ENCODE results near the gene ARX.

ARX gene

DNA sequence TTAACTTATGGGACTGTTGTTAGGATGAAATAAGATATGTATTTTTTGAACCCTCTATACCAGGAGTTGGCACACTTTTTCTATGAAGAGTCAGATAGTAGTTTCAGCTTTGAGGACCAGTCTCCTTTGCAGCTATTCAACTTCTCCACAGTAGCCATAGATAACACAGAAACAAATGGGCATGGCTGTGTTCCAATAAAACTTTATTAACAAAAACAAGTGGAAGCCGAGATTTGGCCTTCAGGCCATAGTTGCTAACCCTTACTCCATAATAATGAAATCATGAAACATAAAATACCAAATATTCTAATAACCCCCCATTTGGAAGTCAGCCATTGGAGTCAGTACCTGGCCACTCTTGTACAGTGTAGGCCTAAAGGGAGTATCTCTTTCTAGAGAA lies 30.6 kb downstream of the ARX start:
- TF ChIP-seq, protein P1, sequence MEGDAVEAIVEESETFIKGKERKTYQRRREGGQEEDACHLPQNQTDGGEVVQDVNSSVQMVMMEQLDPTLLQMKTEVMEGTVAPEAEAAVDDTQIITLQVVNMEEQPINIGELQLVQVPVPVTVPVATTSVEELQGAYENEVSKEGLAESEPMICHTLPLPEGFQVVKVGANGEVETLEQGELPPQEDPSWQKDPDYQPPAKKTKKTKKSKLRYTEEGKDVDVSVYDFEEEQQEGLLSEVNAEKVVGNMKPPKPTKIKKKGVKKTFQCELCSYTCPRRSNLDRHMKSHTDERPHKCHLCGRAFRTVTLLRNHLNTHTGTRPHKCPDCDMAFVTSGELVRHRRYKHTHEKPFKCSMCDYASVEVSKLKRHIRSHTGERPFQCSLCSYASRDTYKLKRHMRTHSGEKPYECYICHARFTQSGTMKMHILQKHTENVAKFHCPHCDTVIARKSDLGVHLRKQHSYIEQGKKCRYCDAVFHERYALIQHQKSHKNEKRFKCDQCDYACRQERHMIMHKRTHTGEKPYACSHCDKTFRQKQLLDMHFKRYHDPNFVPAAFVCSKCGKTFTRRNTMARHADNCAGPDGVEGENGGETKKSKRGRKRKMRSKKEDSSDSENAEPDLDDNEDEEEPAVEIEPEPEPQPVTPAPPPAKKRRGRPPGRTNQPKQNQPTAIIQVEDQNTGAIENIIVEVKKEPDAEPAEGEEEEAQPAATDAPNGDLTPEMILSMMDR (conservative IDR thresholded peaks at IDR 0.05; ENCODE audit: low read depth, low read length): no peak
- no peak overlapping the region for H3K4me3 ChIP-seq (ENCODE audit: low read depth, low read length)
- DNase-seq (ENCODE audit: low read depth): no peak

DNA sequence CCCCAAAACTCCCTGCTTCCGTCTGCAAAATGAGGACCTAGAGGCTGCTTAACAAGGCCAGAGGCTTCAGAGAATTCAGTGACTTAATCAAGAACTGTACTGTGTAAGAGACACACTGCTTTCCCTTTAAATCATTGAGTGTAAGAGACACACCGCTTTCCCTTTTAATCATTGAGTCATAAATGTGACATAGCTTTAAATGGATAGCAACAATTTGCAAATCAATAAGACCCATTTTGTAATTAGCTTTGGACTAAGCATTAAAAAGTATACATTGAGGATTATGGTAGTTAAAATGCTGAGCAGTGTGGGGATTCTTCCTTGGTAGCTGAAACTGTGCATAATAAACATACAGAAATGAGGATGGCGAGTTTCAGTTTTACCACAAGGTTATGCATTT lies 31.8 kb downstream of the ARX start:
- H3K4me3 ChIP-seq (ENCODE audit: low read depth, low read length): no peak overlapping the region
- TF ChIP-seq, protein P1 (conservative IDR thresholded peaks at IDR 0.05; ENCODE audit: low read depth, low read length): no peak
- DNase-seq (ENCODE audit: low read depth): no peak

DNA sequence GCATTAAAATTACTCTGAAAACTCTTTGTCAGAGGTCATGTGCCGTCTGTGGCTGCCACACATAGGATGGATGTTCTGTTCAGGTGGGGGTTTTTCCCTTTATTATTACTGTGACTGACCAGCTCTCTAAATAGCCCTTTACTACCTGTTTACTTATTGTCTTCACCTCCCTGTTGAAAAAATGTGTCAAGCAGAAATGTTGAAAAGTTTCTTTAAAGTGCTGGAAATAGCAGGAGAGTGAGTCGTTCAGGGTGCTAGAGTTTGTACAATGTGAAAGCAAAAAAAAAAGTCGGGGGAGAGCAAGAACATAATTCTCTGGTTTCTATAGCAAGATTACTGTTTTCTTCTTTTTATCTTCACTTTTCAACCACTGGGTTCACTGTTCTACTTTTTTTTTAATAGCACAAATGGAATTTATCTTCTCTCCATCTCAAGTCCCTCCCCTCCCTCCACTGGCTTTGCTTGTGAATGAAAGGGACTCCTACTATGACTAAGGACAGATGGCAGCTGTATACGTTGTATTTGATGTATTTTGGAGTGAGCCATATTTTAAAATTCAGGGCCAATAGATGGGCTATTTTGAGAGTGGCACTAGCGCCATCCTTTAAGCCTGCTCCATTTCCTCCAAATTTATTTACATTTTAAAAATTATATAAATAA lies 33.3 kb downstream of the ARX start:
- no peak for DNase-seq (ENCODE audit: low read depth)
- no peak overlapping the region for H3K4me3 ChIP-seq (ENCODE audit: low read depth, low read length)
- TF ChIP-seq, protein P1 (conservative IDR thresholded peaks at IDR 0.05; ENCODE audit: low read depth, low read length): no peak

DNA sequence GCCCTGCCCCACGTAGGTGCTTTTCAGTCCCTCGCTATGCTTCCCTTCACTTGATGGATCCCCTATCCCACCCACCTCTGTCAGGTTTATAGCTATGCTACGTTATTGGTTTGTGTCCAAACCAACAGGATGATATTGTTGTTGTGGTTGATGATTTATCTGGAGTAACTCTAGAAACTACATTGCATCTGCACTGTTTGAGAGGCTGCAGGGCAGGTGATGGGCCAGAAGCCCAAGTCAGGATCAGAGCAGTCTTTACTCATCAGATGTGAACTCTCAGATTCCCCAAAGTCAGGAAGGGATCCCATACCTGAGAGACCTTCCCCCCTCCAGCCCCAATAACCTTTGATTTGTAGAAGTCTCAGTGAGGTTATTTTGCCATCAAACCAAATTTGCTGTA lies 34.7 kb downstream of the ARX start:
- no peak for DNase-seq (ENCODE audit: low read depth)
- no peak overlapping the region for H3K4me3 ChIP-seq (ENCODE audit: low read depth, low read length)
- TF ChIP-seq, protein P1 (conservative IDR thresholded peaks at IDR 0.05; ENCODE audit: low read depth, low read length): no peak

DNA sequence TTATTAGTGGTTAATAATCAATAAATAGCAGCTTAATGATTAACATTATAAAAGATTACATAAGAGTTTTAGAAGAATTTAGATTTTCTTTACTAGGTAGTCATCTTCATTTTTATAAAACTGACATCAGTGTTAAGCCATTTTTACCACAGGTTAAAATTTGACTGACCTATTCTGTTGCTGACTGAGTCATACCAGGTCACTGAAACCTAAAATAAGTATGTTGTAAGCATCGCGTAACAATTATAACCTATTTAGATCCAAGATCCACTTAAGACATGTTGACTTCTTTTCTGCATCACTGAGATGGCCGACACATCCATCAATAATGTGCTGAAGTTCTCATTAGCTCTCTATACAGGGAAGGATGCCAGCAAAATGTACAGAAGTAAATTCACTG lies 36.7 kb downstream of the ARX start:
- H3K4me3 ChIP-seq (ENCODE audit: low read depth, low read length): no peak overlapping the region
- TF ChIP-seq, protein P1 (conservative IDR thresholded peaks at IDR 0.05; ENCODE audit: low read depth, low read length): no peak
- DNase-seq (ENCODE audit: low read depth): peak; percentile 34

DNA sequence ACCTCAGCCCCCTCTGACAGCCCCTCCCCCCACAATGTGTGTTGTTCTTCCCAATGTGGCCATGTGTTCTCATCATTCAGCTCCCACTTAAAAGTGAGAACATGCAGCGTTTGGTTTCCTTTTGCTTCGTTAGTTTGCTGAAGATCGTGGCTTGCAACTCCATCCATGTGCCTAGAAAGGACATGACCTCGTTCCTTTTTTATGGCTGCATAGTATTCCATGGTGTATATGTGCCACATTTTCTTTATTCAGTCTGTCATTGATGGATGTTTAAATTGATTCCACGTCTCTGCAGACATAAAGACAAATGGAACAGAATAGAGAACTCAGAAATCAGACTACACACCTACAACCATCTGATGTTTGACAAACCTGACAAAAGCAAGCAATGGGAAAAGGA lies 46.0 kb downstream of the ARX start:
- no peak overlapping the region for H3K4me3 ChIP-seq (ENCODE audit: low read depth, low read length)
- DNase-seq (ENCODE audit: low read depth): no peak
- TF ChIP-seq, protein P1 (conservative IDR thresholded peaks at IDR 0.05; ENCODE audit: low read depth, low read length): no peak

DNA sequence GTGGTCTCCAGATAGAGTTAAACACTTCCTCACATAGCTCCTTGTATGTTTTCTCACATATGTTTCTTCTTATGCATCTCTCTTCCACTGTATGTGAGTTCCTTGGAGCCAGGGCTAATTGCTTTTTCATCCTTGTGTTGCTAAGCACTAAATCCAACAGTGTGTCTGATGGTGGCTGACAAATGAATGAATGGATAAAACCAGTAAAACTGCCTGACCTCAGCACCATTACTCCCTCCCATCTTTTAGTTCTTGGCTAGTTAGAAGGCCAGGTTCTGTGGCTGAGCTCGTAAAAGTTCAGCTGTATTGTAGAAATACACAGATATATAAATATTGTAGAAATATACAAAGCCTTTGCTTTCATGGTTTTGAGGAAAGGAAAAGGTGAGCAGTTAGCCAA lies 50.4 kb downstream of the ARX start:
- TF ChIP-seq, protein P1 (conservative IDR thresholded peaks at IDR 0.05; ENCODE audit: low read depth, low read length): no peak
- DNase-seq (ENCODE audit: low read depth): no peak

More for the DNA sequence above, 50.4 kb downstream of the ARX start:
- H3K4me3 ChIP-seq (ENCODE audit: low read depth, low read length): no peak overlapping the region

All from choroid plexus epithelial cell (primary cell).